ENCODE measurements around the gene MTLN. TPM values are rescaled to one million over a fixed set of nuclear protein-coding genes. Genes with fewer than 3 reads are reported as not detected.
A peak's percentile ranks its signal among the peaks of the same experiment; 100 is the strongest.

MTLN gene
- total and polyA plus RNA-seq, 2 of the 13 experiments (the other 11 are each of a cell fraction or from before 2014, with no cell fraction given) = 37.1 to 50.4 TPM

DNA sequence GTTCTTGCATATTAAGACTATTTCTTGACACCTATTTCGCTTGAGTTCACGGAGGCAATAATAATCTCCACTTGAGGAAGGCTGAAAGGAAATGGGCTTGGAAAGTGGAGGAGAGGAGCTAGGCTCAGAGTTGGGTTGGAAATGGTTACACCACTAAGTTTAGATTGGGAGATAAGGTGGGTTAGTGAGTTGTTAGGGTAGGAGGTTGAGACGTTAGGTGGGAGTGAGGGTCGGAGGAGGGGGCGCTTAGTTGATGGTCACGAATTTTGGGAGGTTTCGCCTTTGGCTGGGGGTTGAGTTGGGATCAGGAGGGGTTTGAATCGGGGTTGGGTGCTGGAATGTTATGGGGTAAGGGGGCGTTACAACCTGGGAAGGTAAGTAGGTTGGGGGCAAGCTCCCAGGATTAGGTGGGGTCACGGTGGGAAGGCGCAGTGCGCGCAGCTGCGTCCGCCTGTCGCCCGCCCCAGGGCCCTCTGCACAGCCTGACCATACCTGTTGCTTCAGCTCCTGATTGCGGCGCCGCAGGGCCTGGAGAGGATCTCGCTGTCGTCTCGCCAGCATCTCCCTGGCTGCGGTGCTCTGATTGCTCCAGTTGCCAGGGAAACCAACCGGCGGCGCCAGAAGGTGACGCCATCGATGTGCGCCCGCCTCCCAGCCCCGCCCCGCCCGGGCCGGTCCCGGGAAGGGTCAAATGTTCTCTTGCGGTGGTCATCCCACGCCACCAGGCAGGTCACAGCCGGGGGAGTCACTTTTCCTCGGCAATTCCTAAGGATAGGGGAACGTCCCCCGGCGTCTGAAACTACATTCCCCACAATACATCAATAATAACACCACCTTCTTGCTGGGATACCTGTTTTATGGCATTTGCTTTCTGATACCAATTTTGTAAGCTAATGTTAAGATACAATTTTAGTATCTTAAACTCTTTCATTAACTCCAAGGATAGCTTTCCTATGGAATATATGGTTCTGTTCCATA is 7.7 kb downstream of the MTLN start, which contains the start of gene NPHP1 (continued):
- TF ChIP-seq, protein P1, sequence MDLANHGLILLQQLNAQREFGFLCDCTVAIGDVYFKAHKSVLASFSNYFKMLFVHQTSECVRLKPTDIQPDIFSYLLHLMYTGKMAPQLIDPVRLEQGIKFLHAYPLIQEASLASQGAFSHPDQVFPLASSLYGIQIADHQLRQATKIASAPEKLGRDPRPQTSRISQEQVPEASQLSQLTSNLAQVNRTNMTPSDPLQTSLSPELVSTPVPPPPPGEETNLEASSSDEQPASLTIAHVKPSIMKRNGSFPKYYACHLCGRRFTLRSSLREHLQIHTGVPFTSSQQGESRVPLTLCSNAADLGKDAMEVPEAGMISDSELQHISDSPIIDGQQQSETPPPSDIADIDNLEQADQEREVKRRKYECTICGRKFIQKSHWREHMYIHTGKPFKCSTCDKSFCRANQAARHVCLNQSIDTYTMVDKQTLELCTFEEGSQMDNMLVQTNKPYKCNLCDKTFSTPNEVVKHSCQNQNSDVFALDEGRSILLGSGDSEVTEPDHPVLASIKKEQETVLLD (CRISPR knock-in tag; IDR thresholded peaks at IDR 0.05; ENCODE audit: low read depth) = 0 out of 2 replicates have a peak, but pooled peaks have one; percentile 30
- TF ChIP-seq ZNF670 (CRISPR knock-in tag; IDR thresholded peaks at IDR 0.05; ENCODE audit: borderline replicate concordance) = no peak
- 0 out of 2 replicates have a peak, but pooled peaks have one; percentile 15 for TF ChIP-seq KDM3A (CRISPR knock-in tag; IDR thresholded peaks at IDR 0.05; ENCODE audit: low read depth)
- TF ChIP-seq THYN1 (CRISPR knock-in tag; IDR thresholded peaks at IDR 0.05; ENCODE audit: borderline replicate concordance, low read depth) = no peak
- no peak for TF ChIP-seq PHB2 (IDR thresholded peaks at IDR 0.05; ENCODE audit: partially characterized antibody)
- TF ChIP-seq ZNF749 (CRISPR knock-in tag; IDR thresholded peaks at IDR 0.05; ENCODE audit: borderline replicate concordance) = no peak; the same call in 1 of the 2 replicates
- TF ChIP-seq, protein P2, sequence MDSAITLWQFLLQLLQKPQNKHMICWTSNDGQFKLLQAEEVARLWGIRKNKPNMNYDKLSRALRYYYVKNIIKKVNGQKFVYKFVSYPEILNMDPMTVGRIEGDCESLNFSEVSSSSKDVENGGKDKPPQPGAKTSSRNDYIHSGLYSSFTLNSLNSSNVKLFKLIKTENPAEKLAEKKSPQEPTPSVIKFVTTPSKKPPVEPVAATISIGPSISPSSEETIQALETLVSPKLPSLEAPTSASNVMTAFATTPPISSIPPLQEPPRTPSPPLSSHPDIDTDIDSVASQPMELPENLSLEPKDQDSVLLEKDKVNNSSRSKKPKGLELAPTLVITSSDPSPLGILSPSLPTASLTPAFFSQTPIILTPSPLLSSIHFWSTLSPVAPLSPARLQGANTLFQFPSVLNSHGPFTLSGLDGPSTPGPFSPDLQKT (CRISPR knock-in tag; IDR thresholded peaks at IDR 0.05; ENCODE audit: borderline replicate concordance) = no peak
- TF ChIP-seq, protein P3, sequence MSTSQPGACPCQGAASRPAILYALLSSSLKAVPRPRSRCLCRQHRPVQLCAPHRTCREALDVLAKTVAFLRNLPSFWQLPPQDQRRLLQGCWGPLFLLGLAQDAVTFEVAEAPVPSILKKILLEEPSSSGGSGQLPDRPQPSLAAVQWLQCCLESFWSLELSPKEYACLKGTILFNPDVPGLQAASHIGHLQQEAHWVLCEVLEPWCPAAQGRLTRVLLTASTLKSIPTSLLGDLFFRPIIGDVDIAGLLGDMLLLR (CRISPR knock-in tag; IDR thresholded peaks at IDR 0.05) = peak; percentile 45; the same call in 1 of the 2 replicates
- no peak for TF ChIP-seq NONO (IDR thresholded peaks at IDR 0.05)
- peak; percentile 72; the same call in 1 of the 2 replicates for TF ChIP-seq NONO (CRISPR knock-in tag; conservative IDR thresholded peaks at IDR 0.05)
- TF ChIP-seq AGO2 (optimal IDR thresholded peaks at IDR 0.05; ENCODE audit: low read depth, low read length) = peak; percentile 41
- TF ChIP-seq ELF1 (CRISPR knock-in tag; IDR thresholded peaks at IDR 0.05) = peak; percentile 72
- no peak for TF ChIP-seq CENPX (CRISPR knock-in tag; IDR thresholded peaks at IDR 0.05)
- no peak; the same call in 1 of the 2 replicates for TF ChIP-seq ZNF605 (CRISPR knock-in tag; IDR thresholded peaks at IDR 0.05)
- no peak for TF ChIP-seq CHD4 (IDR thresholded peaks at IDR 0.05; ENCODE audit: borderline replicate concordance, low read length)
- peak; percentile 86 for TF ChIP-seq POLR2G (IDR thresholded peaks at IDR 0.05; ENCODE audit: low read depth, low read length)
- peak; percentile 80 for TF ChIP-seq ARID2 (CRISPR knock-in tag; IDR thresholded peaks at IDR 0.05; ENCODE audit: borderline replicate concordance)
- TF ChIP-seq RBM39 (IDR thresholded peaks at IDR 0.05; ENCODE audit: low read depth, low read length, poor library complexity, severe bottlenecking) = peak; percentile 52
- TF ChIP-seq WIZ (CRISPR knock-in tag; IDR thresholded peaks at IDR 0.05) = no peak
- peak; percentile 53; the same call in 1 of the 2 replicates for TF ChIP-seq ZNF839 (CRISPR knock-in tag; IDR thresholded peaks at IDR 0.05; ENCODE audit: borderline replicate concordance)
- TF ChIP-seq NCOR1 (IDR thresholded peaks at IDR 0.05; ENCODE audit: borderline replicate concordance, low read length) = no peak; the same call in 1 of the 2 replicates
- TF ChIP-seq, protein P4, sequence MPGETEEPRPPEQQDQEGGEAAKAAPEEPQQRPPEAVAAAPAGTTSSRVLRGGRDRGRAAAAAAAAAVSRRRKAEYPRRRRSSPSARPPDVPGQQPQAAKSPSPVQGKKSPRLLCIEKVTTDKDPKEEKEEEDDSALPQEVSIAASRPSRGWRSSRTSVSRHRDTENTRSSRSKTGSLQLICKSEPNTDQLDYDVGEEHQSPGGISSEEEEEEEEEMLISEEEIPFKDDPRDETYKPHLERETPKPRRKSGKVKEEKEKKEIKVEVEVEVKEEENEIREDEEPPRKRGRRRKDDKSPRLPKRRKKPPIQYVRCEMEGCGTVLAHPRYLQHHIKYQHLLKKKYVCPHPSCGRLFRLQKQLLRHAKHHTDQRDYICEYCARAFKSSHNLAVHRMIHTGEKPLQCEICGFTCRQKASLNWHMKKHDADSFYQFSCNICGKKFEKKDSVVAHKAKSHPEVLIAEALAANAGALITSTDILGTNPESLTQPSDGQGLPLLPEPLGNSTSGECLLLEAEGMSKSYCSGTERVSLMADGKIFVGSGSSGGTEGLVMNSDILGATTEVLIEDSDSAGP (CRISPR knock-in tag; IDR thresholded peaks at IDR 0.05; ENCODE audit: borderline replicate concordance) = peak; percentile 68; the same call in 1 of the 2 replicates

All from HepG2 (cell line).